GF-D8 (cell line): ENCODE results near the gene SLC20A1.
A peak's percentile ranks its signal among the peaks of the same experiment; 100 is the strongest.
"Not testable (repeated sequence)": the region's sequence is repeated elsewhere in the genome, so short reads cannot be mapped to it uniquely, and the experiment has no call there.

Experiments
- DNase-seq: peaks from one replicate; lab custom pipeline; 2025; lab: John Stamatoyannopoulos, UW

The SLC20A1 gene

GRCh38 chr2:112646791-112647689, 1.3 kb downstream of the SLC20A1 start:
- DNase-seq: peak; percentile 8

DNA sequence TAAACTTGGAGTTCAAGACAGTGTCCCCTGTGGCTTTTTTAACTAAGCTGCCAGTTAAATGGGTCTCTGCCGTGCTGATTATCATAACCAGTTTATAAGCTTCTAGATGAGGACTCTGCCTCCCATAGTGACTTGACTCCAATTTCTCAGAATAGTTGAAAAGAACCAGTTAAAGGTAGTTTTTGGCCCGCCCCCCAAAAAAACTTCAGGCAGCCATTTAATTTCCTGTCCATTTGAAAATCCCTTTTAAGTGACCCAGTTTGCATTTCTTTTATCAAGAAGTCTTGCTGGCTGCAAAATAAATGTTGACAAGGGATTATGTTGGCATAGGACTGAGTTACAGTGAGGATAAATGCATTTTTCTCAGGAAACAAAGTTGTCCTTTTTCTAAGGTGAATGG, 2.3 kb downstream of the SLC20A1 start:
- no peak for DNase-seq

DNA sequence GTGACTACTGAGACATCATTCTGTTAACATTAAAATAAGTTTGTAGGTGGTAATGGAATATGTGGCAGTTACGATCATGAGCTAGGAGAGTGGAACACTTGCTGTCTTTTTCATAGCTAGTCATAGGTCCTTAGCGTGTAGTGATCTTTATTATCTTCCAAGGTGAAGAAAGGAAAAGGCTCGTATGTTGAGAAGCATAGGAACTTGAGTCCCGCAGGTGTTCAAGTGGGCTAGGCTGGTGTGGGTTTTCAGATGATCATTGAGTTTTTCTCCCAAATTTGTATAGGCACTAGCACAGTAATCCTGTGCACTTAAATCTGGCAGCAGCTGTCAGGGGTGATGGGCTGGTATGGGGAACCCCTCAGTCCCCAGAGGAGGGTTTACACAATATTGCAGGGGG, 10.9 kb downstream of the SLC20A1 start:
- DNase-seq: no peak

DNA sequence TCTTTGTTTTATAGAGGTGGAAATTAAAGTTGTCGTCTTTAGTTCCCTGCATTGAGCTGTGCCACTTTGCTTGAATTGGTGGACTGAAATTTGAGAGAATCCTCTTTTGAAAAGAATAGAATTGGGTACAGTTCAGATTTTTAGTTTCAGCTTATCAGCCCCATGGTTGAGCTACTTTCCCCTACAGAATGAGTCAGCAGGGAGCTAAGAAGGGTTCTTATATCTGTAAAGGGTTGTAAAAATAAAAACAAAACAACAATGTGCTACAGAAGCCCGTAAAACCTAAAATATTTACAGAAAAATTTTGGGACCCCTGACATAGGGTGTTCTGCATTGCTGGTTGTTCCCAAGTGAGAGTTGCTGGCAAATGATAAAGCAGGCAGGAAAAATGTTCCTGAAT, 12.6 kb downstream of the SLC20A1 start:
- no peak for DNase-seq

- no peak for DNase-seq
Observed at GRCh38 chr2:112658839-112659667, 13.3 kb downstream of the SLC20A1 start.

GRCh38 chr2:112660138-112660537, 14.4 kb downstream of the SLC20A1 start:
- no peak for DNase-seq

- no peak for DNase-seq
Observed at GRCh38 chr2:112661656-112662305, 16.0 kb downstream of the SLC20A1 start.

GRCh38 chr2:112662704-112663103, 17.0 kb downstream of the SLC20A1 start:
- peak; percentile 67 for DNase-seq

DNA sequence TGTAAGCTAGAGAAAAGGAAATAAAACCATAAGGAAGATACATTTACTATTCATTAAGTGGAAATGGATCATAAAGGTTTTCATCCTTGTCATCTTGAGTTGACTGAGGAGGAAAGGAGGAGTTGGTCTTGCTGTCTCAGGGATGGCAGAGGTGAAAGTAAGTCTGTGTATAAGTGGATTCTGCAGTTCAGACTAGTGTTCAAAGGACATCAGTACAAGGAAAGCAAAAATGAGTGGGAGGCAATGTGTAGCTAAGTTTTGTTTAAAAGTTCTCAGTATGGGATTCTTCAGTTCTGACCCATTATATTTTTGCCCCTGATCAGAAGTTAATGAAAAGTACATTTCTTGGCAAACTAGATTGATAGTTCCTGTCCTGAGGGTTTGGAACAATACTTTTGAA, 18.9 kb downstream of the SLC20A1 start:
- DNase-seq: peak; percentile 77

- peak; percentile 97 for DNase-seq
Observed at GRCh38 chr2:112665113-112665780, 19.5 kb downstream of the SLC20A1 start.

DNA sequence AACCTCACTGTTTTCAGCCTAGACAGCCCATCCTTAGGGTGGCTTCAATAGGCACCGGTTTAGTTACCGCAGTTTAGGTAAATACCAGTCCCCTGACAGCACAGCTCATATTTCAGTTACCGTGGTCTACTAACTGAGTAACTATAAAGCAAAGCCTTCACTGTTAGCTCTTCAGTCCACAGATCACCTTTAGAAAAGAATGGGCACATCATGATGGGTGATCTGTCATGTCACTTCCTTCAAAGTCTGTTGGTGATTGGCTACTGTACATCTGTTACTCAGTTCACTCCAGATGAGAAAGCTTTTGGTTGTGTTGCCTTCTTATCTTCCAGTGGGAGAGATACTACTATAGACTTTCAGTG, 21.0 kb downstream of the SLC20A1 start:
- DNase-seq: no peak

GRCh38 chr2:112667540-112667939, 21.8 kb downstream of the SLC20A1 start:
- not testable (repeated sequence) for DNase-seq

GRCh38 chr2:112669667-112670066, 23.9 kb downstream of the SLC20A1 start:
- no peak for DNase-seq

GRCh38 chr2:112670252-112671022, 24.7 kb downstream of the SLC20A1 start:
- no peak for DNase-seq

DNA sequence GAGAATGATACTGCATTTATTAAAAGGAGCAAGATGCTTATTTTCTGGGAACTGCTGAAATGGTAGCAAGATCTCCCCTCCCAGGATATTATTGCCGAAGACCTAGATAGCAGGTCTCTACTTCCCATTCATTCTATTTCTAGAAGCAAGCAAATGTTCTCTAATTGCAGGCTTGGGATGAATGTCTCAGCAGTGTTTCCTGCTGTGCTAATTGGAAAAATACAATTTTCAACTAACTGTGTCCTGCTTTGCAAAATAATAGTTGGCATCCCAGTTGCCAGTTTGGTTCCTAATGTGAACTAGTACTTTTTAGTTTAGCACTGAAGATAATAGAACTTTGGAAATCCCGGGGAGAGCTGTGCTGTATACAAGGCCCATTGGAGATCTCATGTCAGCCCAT, 26.1 kb downstream of the SLC20A1 start:
- DNase-seq: no peak

- DNase-seq: no peak
Observed at GRCh38 chr2:112673008-112673407, 27.3 kb downstream of the SLC20A1 start.

DNA sequence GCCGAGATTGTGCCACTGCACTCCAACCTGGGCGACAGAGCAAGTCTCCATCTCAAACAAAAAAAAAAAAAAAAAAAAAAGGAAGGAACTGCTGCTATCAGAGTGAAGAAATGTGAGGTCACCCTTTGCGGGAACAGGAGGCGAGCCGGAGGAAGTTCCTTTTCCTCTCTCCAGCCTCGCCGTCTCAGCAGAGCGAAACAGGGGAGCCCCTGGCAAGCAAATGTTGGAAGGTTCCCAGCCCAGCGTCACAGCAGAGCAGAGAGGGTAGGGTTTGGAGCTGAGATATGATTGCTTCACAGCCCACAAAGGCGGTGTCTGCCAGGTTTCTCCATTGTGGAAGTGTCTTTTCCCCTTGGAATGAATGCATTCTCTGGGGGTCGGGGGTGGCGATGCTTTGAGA, 28.5 kb downstream of the SLC20A1 start:
- DNase-seq: peak; percentile 98

DNA sequence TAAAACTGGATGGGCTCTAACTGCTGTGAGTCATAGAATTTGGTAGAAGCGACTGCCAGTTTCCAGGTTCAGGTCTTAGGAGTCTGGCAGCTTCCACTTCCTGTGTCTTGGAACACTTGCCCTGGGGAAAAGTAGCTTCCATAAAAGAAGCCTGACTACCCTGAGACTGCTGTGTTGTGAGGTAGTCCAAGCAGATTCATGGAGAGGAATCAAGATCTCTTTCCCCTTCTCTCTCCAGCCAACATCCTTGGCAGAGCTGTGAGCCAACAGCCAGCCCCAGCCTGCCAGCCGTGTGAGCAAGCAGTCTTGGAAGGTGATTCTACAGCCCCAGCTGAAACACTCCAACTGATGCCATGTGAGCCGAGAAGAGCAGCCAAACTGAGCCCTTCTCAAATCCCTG, 33.7 kb downstream of the SLC20A1 start:
- no peak for DNase-seq

DNA sequence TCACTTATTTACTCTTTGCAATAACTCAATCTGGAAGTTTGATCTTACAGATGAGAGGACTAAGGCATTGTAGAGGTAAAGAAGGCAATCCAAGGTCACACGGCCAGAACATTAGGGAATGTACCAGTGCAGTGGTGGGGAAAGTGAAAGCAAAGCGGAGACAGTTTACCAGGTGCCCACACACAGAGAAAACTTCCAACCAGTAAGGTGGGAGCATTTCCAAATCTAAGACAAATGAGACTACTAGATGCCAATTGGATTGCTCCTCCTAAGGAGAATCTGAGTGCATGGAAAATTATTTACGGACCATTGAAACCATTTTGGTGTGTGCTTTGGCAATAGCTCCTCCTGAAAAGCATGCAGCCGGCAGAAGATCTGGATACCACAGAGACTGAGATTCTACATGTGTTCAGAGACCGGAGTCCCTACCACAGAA, 34.9 kb downstream of the SLC20A1 start:
- DNase-seq: no peak

DNA sequence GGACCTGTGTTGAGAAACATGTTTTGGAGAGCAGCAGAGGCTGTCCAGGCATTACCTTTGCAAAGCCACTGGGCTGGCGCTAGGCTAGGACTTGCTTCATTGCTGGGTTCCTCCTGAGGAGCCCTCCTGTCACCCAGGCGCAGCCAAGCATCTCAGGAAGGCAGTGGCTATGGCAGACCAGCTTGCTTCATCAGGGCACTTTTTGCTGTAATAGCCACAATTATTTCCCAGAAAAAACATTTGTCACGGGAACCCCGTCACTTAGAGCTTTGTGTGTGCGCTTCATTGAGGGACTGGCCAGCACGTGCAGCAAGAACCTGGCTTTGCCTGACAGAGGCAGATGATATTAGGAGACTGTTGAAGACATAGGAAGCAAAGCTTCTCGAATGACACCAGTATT, 36.4 kb downstream of the SLC20A1 start:
- peak; percentile 96 for DNase-seq
